ENCODE results near the gene HTR2C. TPM values are rescaled to one million over a fixed set of nuclear protein-coding genes. Genes with fewer than 3 reads are reported as not detected.
A peak's percentile ranks its signal among the peaks of the same experiment; 100 is the strongest.

The HTR2C gene
- total and polyA plus RNA-seq, 2 experiments from 2014 or later, result 2.0 to 2.4 TPM

GRCh38 chrX:114615765-114616164 lies 31.9 kb downstream of the HTR2C start (continued):
- no peak for TF ChIP-seq CTCF (conservative IDR thresholded peaks at IDR 0.05; ENCODE audit: low read depth in 2 of 2)
- no peak for TF ChIP-seq ETS1 (IDR thresholded peaks at IDR 0.05)
- no peak for TF ChIP-seq POLR2AphosphoS5 (IDR thresholded peaks at IDR 0.05; ENCODE audit: low read depth)
- TF ChIP-seq REST (IDR thresholded peaks at IDR 0.05; ENCODE audit: unreplicated experiment), result no peak

- Mint-ChIP-seq H3K4me1 (peaks cover 5% of the 10 kb centered on the region; the same call in 2 of the 3 replicates), H3K27ac (no peak overlapping the region), H3K27me3 (ENCODE audit: insufficient read depth, low read depth, poor library complexity) (peaks cover 2% of the 10 kb centered on the region), H3K9me3 (no peaks in the 10 kb centered on the region), H3K4me3 (no peak overlapping the region), H3K36me3 (ENCODE audit: low read depth) (no peaks in the 10 kb centered on the region)
- no peaks in the 10 kb centered on the region for H3K9me2 ChIP-seq (ENCODE audit: insufficient read depth)
- H4K20me1 ChIP-seq (replicated peaks; ENCODE audit: insufficient read depth), result no peaks in the 10 kb centered on the region
- no peak for TF ChIP-seq ETS1 (IDR thresholded peaks at IDR 0.05)
- peak; percentile 31 to 41; a peak in 3 of 4 replicates for TF ChIP-seq CTCF (conservative IDR thresholded peaks at IDR 0.05; ENCODE audit: low read depth in 2 of 2)
- H3K4me3 ChIP-seq, result no peak overlapping the region
- H3K4me2 ChIP-seq, result no peak overlapping the region
- no peak for ATAC-seq
- no peak overlapping the region for H2AFZ ChIP-seq
- no peaks in the 10 kb centered on the region for H3K79me2 ChIP-seq (replicated peaks; ENCODE audit: insufficient read depth)
- no peak overlapping the region for H3K27ac ChIP-seq (ENCODE audit: low read depth)
- H3K27me3 ChIP-seq (ENCODE audit: insufficient read depth), result no peaks in the 10 kb centered on the region
- no peaks in the 10 kb centered on the region for H3K4me1 ChIP-seq (ENCODE audit: insufficient read depth)
- H3K36me3 ChIP-seq (ENCODE audit: insufficient read depth), result no peaks in the 10 kb centered on the region
- peak; percentile 6 for DNase-seq (ENCODE audit: low spot score)
- H3F3A ChIP-seq (replicated peaks; ENCODE audit: low read depth), result no peaks in the 10 kb centered on the region
Observed at GRCh38 chrX:114619874-114620273, 36.0 kb downstream of the HTR2C start.
